OCI-LY7 (cell line): ENCODE measurements around the gene SRP9. TPM values are rescaled to one million over a fixed set of nuclear protein-coding genes. Genes with fewer than 3 reads are reported as not detected.
"Not testable (repeated sequence)": the region's sequence is repeated elsewhere in the genome, so short reads cannot be mapped to it uniquely, and the experiment has no call there.

Experiments
- BruUV-seq: library from RNA; stranded (reverse); fragments of 400-500 nt; replicated peaks from 2 replicates; lab custom pipeline; 2021; lab: Mats Ljungman, UMichigan
- CTCF ChIA-PET: fragments of 300-600 bp; sonication (Branson Sonifier 250); formaldehyde crosslinking; loops from one replicate; lab custom pipeline; 2022; ENCODE audit warnings: antibody characterized with exemption; ENCODE audit not compliant: unreplicated experiment; lab: Charles Lee
- POLR2A ChIA-PET: fragments of 300-600 bp; sonication (Branson Sonifier 250); formaldehyde crosslinking; loops from one replicate; lab custom pipeline; 2022; ENCODE audit warnings: antibody characterized with exemption; lab: Charles Lee
- DNase-seq: peaks from one replicate; pipeline ENCODE4 v3.0.0-alpha.2; 2015; ENCODE audit warnings: low spot score
- H2AFZ ChIP-seq: fragments of 200-600 bp; sonication (generic), shearing (Covaris generic); 2 replicates; pipeline ENCODE4 v1.6.1; 2014; ENCODE audit warnings: mild to moderate bottlenecking, antibody characterized with exemption, low read length, moderate library complexity
- H3K27ac ChIP-seq: fragments of 200-600 bp; sonication (generic); 2 replicates; pipeline ENCODE4 v1.5.1; 2014; ENCODE audit warnings: mixed run types, low read depth, mild to moderate bottlenecking, moderate library complexity, low read length, inconsistent platforms; ENCODE audit not compliant: poor library complexity, severe bottlenecking
- H3K36me3 ChIP-seq: fragments of 200-600 bp; sonication (generic); 2 replicates; pipeline ENCODE4 v1.6.1; 2014; ENCODE audit warnings: mild to moderate bottlenecking, antibody characterized with exemption, low read length, moderate library complexity, mixed read lengths; ENCODE audit not compliant: insufficient read depth
- H3K4me1 ChIP-seq: fragments of 200-600 bp; sonication (generic); 2 replicates; pipeline ENCODE4 v1.5.1; 2014; ENCODE audit warnings: mild to moderate bottlenecking, low read length; ENCODE audit not compliant: insufficient read depth, poor library complexity, severe bottlenecking
- H3K4me2 ChIP-seq: fragments of 200-600 bp; sonication (generic); 2 replicates; pipeline ENCODE4 v1.6.1; 2014; ENCODE audit warnings: mild to moderate bottlenecking, low read length
- H3K4me3 ChIP-seq: fragments of 200-600 bp; sonication (generic); 2 replicates; pipeline ENCODE4 v1.5.1; 2014; ENCODE audit warnings: mild to moderate bottlenecking, low read depth, low read length; ENCODE audit not compliant: poor library complexity, severe bottlenecking
- H3K79me2 ChIP-seq: fragments of 200-600 bp; sonication (generic); 2 replicates; pipeline ENCODE4 v1.6.1; 2016; ENCODE audit warnings: low read depth, mild to moderate bottlenecking, low read length, moderate library complexity, mixed read lengths; ENCODE audit not compliant: insufficient read depth
- H3K9me2 ChIP-seq: fragments of 200-600 bp; sonication (generic); 2 replicates; pipeline ENCODE4 v1.6.1; 2016; ENCODE audit warnings: mild to moderate bottlenecking, low read length, mixed read lengths; ENCODE audit not compliant: insufficient read depth
- H3K9me3 ChIP-seq: fragments of 200-600 bp; sonication (generic); 2 replicates; pipeline ENCODE4 v1.6.1; 2014; ENCODE audit warnings: mild to moderate bottlenecking, mixed run types, low read length, mixed read lengths
- H4K20me1 ChIP-seq: fragments of 200-600 bp; sonication (generic); 2 replicates; pipeline ENCODE4 v1.6.1; 2014; ENCODE audit warnings: mild to moderate bottlenecking, antibody characterized with exemption, low read length, moderate library complexity, mixed read lengths; ENCODE audit not compliant: insufficient read depth
- EZH2phosphoT487 ChIP-seq: fragments of 200-600 bp; sonication (generic); IDR thresholded peaks from 2 replicates; pipeline ENCODE4 v1.6.1; 2018; ENCODE audit warnings: low read depth, borderline replicate concordance, mild to moderate bottlenecking, mixed run types, antibody characterized with exemption, low read length, moderate library complexity, mixed read lengths
- intact Hi-C: fragments of 100-400 bp; cut with micrococcal nuclease; formaldehyde crosslinking; loops from one replicate; pipeline ENCODE4 v1.10.0; 2022; ENCODE audit not compliant: unreplicated experiment
- total RNA-seq, 2 experiments: library from RNA; depleted of rRNA in 1 of 2; stranded (reverse); fragments of >200 nt in 1 of 2; shearing (Covaris generic) in 1 of 2; gene quantifications; 2 replicates each; pipeline ENCODE4 v1.2.3, GENCODE V29; 2014 to 2022
- TF ChIP-seq, protein P1 (sequence below): fragments of 200-600 bp; sonication (generic); conservative IDR thresholded peaks from 2 replicates; pipeline ENCODE4 v1.5.1; 2014; ENCODE audit warnings: mild to moderate bottlenecking, antibody characterized with exemption, low read length, moderate library complexity, mixed read lengths

The SRP9 gene
- total RNA-seq, 2 experiments from 2014 or later, result 221 to 306 TPM

DNA sequence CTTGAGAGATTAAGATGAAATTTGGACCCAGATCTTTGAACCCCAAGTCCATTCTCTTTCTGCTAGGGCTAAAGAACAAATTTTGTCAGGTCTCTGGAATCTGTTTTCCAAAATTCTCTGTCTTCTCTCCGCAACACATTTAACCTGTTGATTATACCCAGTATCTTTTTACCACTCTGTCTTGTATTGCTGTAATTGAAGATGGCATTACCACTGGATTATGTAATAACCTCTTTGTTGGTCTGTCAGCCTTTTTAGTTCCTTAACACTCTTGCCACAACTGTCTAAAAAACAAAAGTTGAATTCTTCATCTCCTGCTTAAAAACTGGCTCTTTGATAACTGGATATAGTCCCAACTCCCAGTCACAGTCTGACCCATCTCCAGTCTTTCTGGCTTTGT is 3.0 kb downstream of the SRP9 start:
- CTCF ChIA-PET, result no interaction called here
- intact Hi-C loops, result no loop called here

GRCh38 chr1:225789142-225789541 is 11.5 kb downstream of the SRP9 start:
- H3K4me3 ChIP-seq, DNase-seq, H3K4me2 ChIP-seq, H3K4me1 ChIP-seq, H4K20me1 ChIP-seq, H3K27ac ChIP-seq, CTCF ChIA-PET, H2AFZ ChIP-seq, H3K9me2 ChIP-seq, intact Hi-C loops, BruUV-seq: not testable (repeated sequence)
- H3K79me2 ChIP-seq, result peaks cover 38% of the 10 kb centered on the region
- peaks cover 20% of the 10 kb centered on the region for H3K9me3 ChIP-seq
- H3K36me3 ChIP-seq, result peaks cover 99% of the 10 kb centered on the region
- POLR2A ChIA-PET, result interaction anchor here (0.6 to 2.5 kb wide), 4 partner anchors 11 to 191 kb away, joined by 3 to 11 read pairs (median 4); partner anchors contain the start of gene SRP9

More for the DNA sequence above, 3.0 kb downstream of the SRP9 start:
- H3K27ac ChIP-seq, result peak overlapping the region; percentile 5
- H3K36me3 ChIP-seq, result peaks cover 71% of the 10 kb centered on the region
- peaks cover 84% of the 10 kb centered on the region for H3K79me2 ChIP-seq
- peaks cover 62% of the 10 kb centered on the region for H3K4me1 ChIP-seq
- no peaks in the 10 kb centered on the region for H3K9me2 ChIP-seq
- POLR2A ChIA-PET, result interaction anchor here (0.6 to 1.2 kb wide), 5 partner anchors 18 to 337 kb away, joined by 3 to 6 read pairs (median 4); no protein-coding TSS in a partner anchor
- H3K4me2 ChIP-seq, result peak overlapping the region; percentile 87
- H2AFZ ChIP-seq, result no peak overlapping the region
- H3K4me3 ChIP-seq, result peak overlapping the region; percentile 78
- H4K20me1 ChIP-seq, result peaks cover 29% of the 10 kb centered on the region; the same call in 1 of the 2 replicates
- no peaks in the 10 kb centered on the region for H3K9me3 ChIP-seq
- DNase-seq, result no peak
- TF ChIP-seq, protein P1, sequence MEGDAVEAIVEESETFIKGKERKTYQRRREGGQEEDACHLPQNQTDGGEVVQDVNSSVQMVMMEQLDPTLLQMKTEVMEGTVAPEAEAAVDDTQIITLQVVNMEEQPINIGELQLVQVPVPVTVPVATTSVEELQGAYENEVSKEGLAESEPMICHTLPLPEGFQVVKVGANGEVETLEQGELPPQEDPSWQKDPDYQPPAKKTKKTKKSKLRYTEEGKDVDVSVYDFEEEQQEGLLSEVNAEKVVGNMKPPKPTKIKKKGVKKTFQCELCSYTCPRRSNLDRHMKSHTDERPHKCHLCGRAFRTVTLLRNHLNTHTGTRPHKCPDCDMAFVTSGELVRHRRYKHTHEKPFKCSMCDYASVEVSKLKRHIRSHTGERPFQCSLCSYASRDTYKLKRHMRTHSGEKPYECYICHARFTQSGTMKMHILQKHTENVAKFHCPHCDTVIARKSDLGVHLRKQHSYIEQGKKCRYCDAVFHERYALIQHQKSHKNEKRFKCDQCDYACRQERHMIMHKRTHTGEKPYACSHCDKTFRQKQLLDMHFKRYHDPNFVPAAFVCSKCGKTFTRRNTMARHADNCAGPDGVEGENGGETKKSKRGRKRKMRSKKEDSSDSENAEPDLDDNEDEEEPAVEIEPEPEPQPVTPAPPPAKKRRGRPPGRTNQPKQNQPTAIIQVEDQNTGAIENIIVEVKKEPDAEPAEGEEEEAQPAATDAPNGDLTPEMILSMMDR, result no peak
- no peak for TF ChIP-seq EZH2phosphoT487
- no TSS peak for BruUV-seq

GRCh38 chr1:225794954-225795353 is 17.3 kb downstream of the SRP9 start:
- H3K27ac ChIP-seq, result no peak overlapping the region
- H3K9me2 ChIP-seq, result no peaks in the 10 kb centered on the region
- no peaks in the 10 kb centered on the region for H3K4me1 ChIP-seq
- H4K20me1 ChIP-seq, result no peaks in the 10 kb centered on the region
- peaks cover 59% of the 10 kb centered on the region for H3K36me3 ChIP-seq
- no TSS peak for BruUV-seq
- intact Hi-C loops, result no loop called here
- H3K4me3 ChIP-seq, result no peak overlapping the region
- ChIA-PET POLR2A (no interaction called here), CTCF (no interaction called here)
- no peak overlapping the region for H2AFZ ChIP-seq
- peaks cover 33% of the 10 kb centered on the region for H3K9me3 ChIP-seq
- no peaks in the 10 kb centered on the region for H3K79me2 ChIP-seq
- H3K4me2 ChIP-seq, result no peak overlapping the region
- TF ChIP-seq, protein P1, result no peak
- no peak for TF ChIP-seq EZH2phosphoT487
- DNase-seq, result no peak

GRCh38 chr1:225796097-225796496 is 18.5 kb downstream of the SRP9 start:
- H3K9me2 ChIP-seq, intact Hi-C loops, BruUV-seq, H3K4me1 ChIP-seq, H3K27ac ChIP-seq, H3K79me2 ChIP-seq, H4K20me1 ChIP-seq, H3K4me3 ChIP-seq, DNase-seq, POLR2A ChIA-PET, CTCF ChIA-PET, H3K4me2 ChIP-seq, H2AFZ ChIP-seq: not testable (repeated sequence)
- Histone ChIP-seq H3K36me3 (peaks cover 47% of the 10 kb centered on the region), H3K9me3 (peaks cover 28% of the 10 kb centered on the region)

DNA sequence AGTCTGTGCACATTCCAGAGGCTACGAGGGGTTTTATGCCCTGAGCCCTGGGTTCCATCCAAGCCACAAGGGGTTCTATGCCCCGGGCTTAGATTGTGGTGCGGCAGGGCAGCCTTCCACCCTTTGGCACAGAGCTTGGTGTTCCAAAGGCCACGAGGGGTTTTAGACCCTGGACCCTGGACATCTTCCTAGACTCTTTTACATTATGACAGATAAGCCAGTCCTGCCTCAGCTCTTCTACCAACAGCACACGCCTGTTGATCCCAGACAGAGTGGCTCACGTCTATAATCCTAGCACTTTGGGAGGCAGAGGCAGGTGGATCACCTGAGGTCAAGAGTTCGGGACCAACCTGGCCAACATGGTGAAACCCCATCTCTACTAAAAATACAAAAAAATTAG is 23.5 kb downstream of the SRP9 start:
- BruUV-seq, H3K4me1 ChIP-seq, H3K4me3 ChIP-seq, H3K27ac ChIP-seq, H3K79me2 ChIP-seq, H3K36me3 ChIP-seq, H2AFZ ChIP-seq, CTCF ChIA-PET, H3K9me2 ChIP-seq, H3K9me3 ChIP-seq, POLR2A ChIA-PET, H3K4me2 ChIP-seq, intact Hi-C loops, H4K20me1 ChIP-seq, DNase-seq: not testable (repeated sequence)
